NCI-H345 (cell line): ENCODE data around the gene FPR2.
"Not testable (repeated sequence)": the region's sequence is repeated elsewhere in the genome, so short reads cannot be mapped to it uniquely, and the experiment has no call there.

Experiments
- DNase-seq: peaks from one replicate; lab custom pipeline; 2025; lab: John Stamatoyannopoulos, UW

The FPR2 gene

GRCh38 chr19:51806571-51806970 lies 45.6 kb downstream of the FPR2 start:
- DNase-seq: not testable (repeated sequence)

- DNase-seq: no peak
These were observed 46.2 kb downstream of the FPR2 start for GRCh38 chr19:51807111-51807701.

GRCh38 chr19:51807925-51808324 lies 46.9 kb downstream of the FPR2 start:
- DNase-seq: no peak

GRCh38 chr19:51808333-51808986 lies 47.5 kb downstream of the FPR2 start:
- no peak for DNase-seq

- DNase-seq: no peak
These were observed 48.8 kb downstream of the FPR2 start for GRCh38 chr19:51809787-51810186.

- DNase-seq: no peak
These were observed 49.2 kb downstream of the FPR2 start for GRCh38 chr19:51810223-51810622.

- DNase-seq: no peak
These were observed 50.4 kb downstream of the FPR2 start for GRCh38 chr19:51811344-51811743.

GRCh38 chr19:51815043-51815442 lies 54.1 kb downstream of the FPR2 start:
- DNase-seq: no peak

GRCh38 chr19:51816711-51817110 lies 55.7 kb downstream of the FPR2 start:
- no peak for DNase-seq

- no peak for DNase-seq
These were observed 59.0 kb downstream of the FPR2 start for GRCh38 chr19:51820011-51820410.
